ENCODE results near the gene NAALADL2. TPM values are rescaled to one million over a fixed set of nuclear protein-coding genes. Genes with fewer than 3 reads are reported as not detected.

Gene NAALADL2
- total and polyA plus RNA-seq, 2 donors (not counting 3 experiments of a cell fraction or from before 2014, with no cell fraction given) = 1.1 to 4.0 TPM

DNA sequence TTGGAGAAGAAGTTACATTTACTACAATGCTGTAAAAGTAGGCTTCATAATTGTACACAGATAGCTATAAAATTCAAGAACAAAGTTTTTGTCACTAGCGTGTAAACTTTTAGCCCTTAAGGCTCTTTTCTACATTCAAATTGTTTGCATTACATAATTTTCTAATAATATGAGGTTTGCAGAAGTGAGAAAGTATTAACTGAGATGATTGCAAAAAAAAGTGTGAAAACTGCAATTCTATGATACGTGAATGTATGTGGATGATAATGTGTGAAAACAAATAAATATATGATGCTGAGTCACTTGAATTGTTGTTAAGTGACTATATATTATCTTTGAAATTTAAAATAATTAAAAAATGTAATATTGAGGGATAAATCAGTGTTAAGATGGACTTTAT, 557.5 kb downstream of the NAALADL2 start:
- H3K27me3 ChIP-seq (ENCODE audit: control insufficient read depth in 2 of 2, insufficient read depth in 2 of 2, low read length in 2 of 2) = no peaks in the 10 kb centered on the region
- no peak overlapping the region for H3K4me2 ChIP-seq (ENCODE audit: insufficient read depth, low read length)
- ChIA-PET POLR2A (no interaction called here), CTCF (no interaction called here)
- H2AFZ ChIP-seq (ENCODE audit: low read depth, low read length) = no peak overlapping the region
- intact Hi-C loops (cut with micrococcal nuclease) (no loop called here), dilution Hi-C loops (cut with MboI; ENCODE audit: extremely low pct_ligation_motif_present, low sequenced_read_pairs) (no loop called here)
- no peaks in the 10 kb centered on the region for H3K36me3 ChIP-seq (ENCODE audit: control insufficient read depth in 2 of 2, extremely low read depth in 1 of 2, insufficient read depth in 2 of 2, low read length in 2 of 2)
- H3K9ac ChIP-seq (replicated peaks; ENCODE audit: extremely low read depth, insufficient read depth, low read length) = no peak overlapping the region
- FAIRE-seq (no peak), DNase-seq (ENCODE audit: low read depth, low spot score) (no peak)
- H3K79me2 ChIP-seq (ENCODE audit: control insufficient read depth, insufficient read depth, low read length) = no peaks in the 10 kb centered on the region
- H4K20me1 ChIP-seq (replicated peaks; ENCODE audit: control insufficient read depth, extremely low read depth, insufficient read depth, low read length) = no peaks in the 10 kb centered on the region
- H3K27ac ChIP-seq (ENCODE audit: insufficient read depth, low read depth, low read length) = no peak overlapping the region
- no TSS peak for BruUV-seq (replicated peaks)
- H3K4me3 ChIP-seq (replicated peaks in 1 of 3; ENCODE audit: insufficient read depth in 1 of 3, low read depth in 1 of 3, low read length in 3 of 3) = no peak overlapping the region
- H3K4me1 ChIP-seq (ENCODE audit: control insufficient read depth, extremely low read depth, insufficient read depth, low read length) = no peaks in the 10 kb centered on the region
- TF ChIP-seq, protein P1, sequence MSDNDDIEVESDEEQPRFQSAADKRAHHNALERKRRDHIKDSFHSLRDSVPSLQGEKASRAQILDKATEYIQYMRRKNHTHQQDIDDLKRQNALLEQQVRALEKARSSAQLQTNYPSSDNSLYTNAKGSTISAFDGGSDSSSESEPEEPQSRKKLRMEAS (IDR thresholded peaks at IDR 0.05; ENCODE audit: insufficient read depth, insufficient read length) = no peak
- TF ChIP-seq POLR2A (IDR thresholded peaks at IDR 0.05; ENCODE audit: low read depth, low read length) (no peak), MYC (IDR thresholded peaks at IDR 0.05; ENCODE audit: low read depth, low read length) (no peak), JUN (IDR thresholded peaks at IDR 0.05; ENCODE audit: borderline replicate concordance, insufficient read depth, insufficient read length, low read depth) (no peak), FOS (IDR thresholded peaks at IDR 0.05; ENCODE audit: borderline replicate concordance, insufficient read depth, low read length) (no peak), POLR2AphosphoS5 (IDR thresholded peaks at IDR 0.05; ENCODE audit: insufficient read depth, low read depth, low read length) (no peak), GATA2 (IDR thresholded peaks at IDR 0.05; ENCODE audit: insufficient read depth, insufficient read length, low read depth, low read length) (no peak), EZH2 (IDR thresholded peaks at IDR 0.05; ENCODE audit: borderline replicate concordance, low read depth, low read length, severe bottlenecking) (no peak)
- TF ChIP-seq, protein P2, sequence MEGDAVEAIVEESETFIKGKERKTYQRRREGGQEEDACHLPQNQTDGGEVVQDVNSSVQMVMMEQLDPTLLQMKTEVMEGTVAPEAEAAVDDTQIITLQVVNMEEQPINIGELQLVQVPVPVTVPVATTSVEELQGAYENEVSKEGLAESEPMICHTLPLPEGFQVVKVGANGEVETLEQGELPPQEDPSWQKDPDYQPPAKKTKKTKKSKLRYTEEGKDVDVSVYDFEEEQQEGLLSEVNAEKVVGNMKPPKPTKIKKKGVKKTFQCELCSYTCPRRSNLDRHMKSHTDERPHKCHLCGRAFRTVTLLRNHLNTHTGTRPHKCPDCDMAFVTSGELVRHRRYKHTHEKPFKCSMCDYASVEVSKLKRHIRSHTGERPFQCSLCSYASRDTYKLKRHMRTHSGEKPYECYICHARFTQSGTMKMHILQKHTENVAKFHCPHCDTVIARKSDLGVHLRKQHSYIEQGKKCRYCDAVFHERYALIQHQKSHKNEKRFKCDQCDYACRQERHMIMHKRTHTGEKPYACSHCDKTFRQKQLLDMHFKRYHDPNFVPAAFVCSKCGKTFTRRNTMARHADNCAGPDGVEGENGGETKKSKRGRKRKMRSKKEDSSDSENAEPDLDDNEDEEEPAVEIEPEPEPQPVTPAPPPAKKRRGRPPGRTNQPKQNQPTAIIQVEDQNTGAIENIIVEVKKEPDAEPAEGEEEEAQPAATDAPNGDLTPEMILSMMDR (IDR thresholded peaks at IDR 0.05; ENCODE audit: extremely low read depth in 1 of 2, insufficient read depth in 1 of 2, low read depth in 1 of 2, low read length in 2 of 2) = no peak
- no peaks in the 10 kb centered on the region for H3K9me3 ChIP-seq (replicated peaks; ENCODE audit: control insufficient read depth, insufficient read depth, low read length)
- H3K9me1 ChIP-seq (replicated peaks; ENCODE audit: control insufficient read depth, extremely low read depth, insufficient read depth, low read length) = no peaks in the 10 kb centered on the region

Data from endothelial cell of umbilical vein (primary cell).